Activated CD8-positive, alpha-beta memory T cell treated with anti-CD3 and anti-CD28 coated beads for 24 hours (primary cell): Measurements from ENCODE around the gene ARHGAP29.
"Not testable (repeated sequence)": the region's sequence is repeated elsewhere in the genome, so short reads cannot be mapped to it uniquely, and the experiment has no call there.

Experiments
- DNase-seq: peaks from one replicate; pipeline ENCODE4 v3.0.0-alpha.2; 2020

ARHGAP29 gene

DNA sequence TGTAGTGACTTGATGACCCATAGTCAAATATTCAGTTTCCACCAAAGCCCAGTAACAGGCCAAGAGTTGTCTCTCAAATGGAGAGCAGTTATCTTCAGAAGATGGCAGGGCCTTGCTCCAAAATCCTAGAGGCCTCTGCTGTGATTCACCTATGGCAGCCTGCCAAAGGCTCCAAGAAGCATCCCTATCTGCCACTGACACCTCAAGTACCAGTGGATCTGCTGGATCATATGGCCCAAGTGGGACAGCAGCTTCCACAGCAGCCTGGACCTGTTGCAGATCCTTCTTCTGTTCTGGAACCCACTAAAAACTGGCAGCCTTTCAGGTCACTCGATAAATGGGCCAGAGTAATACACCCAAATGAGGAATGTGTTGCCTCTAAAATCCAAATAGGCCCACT is 73.3 kb downstream of the ARHGAP29 start:
- not testable (repeated sequence) for DNase-seq

DNA sequence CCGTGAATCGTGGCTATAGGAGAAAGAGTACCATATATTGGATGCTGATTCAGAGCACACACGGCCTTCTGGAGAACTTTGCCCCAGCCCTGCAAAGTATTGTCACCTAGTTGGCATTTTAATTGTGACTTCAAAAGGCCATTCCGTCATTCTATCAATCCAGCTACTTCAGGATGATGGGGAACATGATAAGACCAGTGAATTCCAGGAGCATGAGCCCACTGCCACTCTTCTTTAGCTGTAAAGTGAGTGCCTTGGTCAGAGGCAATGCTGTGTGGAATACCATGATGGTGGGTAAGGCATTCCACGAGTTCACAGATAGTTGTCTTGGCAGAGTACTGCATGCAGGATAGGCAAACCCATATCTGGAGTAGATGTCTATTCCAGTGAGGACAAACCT is 74.1 kb downstream of the ARHGAP29 start:
- not testable (repeated sequence) for DNase-seq

DNA sequence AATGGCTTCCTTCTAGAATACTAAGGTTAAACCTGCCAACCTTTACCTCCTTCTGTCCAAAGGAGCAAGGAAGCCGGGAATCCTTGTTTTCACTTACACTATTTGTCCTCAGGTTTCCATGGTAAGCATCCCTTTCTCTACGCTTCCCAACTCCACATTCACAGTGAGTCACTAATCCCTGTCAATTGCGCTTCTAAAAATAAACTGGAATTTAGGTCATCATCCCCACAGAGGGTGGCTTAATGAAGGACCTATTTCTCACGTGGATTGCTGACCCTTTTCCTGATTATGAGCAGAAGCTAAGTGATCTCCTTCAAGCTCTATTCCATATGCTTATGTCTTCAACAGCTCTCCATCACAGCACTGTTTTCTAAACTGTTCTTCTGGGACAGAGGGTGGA is 76.6 kb downstream of the ARHGAP29 start:
- DNase-seq = no peak

DNA sequence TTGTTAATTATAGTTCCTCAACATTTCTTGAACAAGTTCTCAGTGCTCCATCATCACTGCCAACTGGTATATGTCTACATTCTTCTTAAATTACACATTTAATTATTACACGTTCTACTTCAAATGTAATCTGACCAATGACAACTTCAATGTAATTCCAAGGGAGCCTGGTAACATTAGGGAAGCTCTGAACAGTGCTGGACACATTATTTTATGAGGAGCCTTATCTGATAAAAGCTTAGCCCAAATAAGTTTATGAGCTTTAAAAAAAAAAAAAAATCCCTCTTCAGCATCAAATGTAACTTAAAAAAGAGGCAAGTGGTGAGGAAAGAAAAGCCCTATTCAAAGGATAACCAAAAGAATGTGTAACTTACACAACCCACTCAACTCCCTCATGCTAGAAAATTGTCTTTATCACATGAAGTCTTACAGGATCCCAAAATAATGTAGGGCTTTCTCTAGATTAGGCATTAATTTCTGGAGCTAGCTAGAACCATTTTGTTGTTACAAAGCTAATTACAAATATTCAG is 81.2 kb downstream of the ARHGAP29 start:
- DNase-seq = no peak

DNA sequence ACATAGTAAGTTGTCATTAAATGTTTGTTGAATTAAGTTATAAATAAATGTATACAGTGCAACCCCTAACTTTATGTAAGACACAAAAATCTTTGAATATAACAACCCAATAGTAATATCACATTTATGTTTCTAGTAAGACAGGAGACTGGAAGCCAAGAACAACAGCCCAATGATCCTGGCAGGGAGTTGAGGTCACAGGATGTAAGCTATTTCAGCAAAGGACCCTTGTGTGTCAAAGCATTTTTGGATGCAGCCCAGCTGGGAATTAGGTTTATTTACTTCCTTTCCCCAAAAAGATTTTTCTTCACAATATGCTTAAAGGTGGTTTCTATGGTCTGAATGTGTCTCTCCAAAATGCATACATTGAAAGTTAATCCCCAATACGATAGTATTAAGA is 82.4 kb downstream of the ARHGAP29 start:
- DNase-seq = no peak

GRCh38 chr1:94153133-94153532 is 84.3 kb downstream of the ARHGAP29 start:
- no peak for DNase-seq

DNA sequence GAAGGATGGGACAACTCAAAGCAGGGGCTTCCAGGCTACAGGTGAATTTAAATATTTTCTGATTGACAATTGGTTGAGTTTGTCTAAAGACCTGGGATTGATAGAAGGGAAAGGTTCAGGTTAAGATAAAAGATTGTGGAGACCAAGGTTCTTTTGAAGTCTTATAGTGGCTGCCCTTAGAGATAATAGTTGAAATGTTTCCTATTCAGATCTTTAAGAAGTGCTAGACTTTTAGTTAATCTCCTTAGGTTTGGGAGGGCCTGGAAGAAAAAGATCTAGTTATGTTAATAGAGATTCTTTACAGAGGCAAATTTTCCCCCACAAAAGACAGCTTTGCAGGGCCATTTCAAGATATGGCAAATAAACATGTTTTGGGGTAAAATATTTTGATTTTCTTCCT is 88.2 kb downstream of the ARHGAP29 start:
- DNase-seq = not testable (repeated sequence)

GRCh38 chr1:94146273-94146672 is 91.1 kb downstream of the ARHGAP29 start:
- no peak for DNase-seq

DNA sequence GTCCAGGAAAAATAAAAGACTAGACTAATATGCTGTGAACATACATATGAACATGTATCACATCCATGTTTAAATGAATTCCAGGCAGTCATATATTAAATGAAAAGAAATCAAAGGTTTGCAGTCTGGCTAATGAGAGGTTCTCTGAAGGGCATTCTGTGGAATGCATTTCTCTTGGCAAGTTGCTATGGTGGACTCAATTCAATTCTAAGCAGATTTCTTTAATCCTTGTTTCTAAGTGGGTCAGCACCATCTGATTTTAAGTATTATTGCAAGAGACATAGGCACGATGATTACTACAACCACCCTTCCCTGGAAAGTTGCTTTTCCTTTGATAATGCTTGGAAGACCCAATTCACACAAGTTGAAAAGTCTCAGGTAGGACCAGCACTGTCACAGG is 92.5 kb downstream of the ARHGAP29 start:
- no peak for DNase-seq

- DNase-seq = no peak
These were observed 93.6 kb downstream of the ARHGAP29 start for GRCh38 chr1:94143809-94144176.

DNA sequence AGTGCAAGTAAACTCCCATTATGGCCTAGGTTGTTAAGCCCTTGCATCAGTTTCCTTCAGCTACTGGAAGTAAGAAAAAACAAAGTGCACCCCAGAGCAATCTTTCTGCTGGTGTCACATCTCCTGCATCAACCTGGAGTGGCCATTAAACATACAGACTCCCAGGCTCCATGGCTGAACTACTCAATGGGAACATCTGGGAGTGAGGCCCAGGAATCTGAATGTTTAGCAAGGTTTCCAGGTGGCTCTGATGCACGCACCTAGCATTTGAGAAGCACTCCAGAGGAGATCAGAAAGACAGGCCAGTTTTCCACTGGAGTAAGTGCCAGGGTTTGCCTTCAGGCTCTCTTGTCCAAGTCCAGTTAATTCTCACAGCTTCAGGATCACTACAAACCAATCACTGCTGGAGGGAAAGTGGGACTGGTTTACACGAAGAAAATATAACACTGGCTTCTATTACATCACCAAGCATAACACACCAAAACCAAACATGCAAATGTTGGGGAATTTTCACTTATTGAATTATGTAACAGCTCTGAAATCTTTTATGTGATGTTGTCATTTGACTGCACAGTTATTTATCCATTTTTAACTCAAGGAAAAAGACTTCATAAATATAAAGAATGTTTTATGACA is 94.1 kb downstream of the ARHGAP29 start:
- no peak for DNase-seq

- DNase-seq = no peak
These were observed 94.8 kb downstream of the ARHGAP29 start for GRCh38 chr1:94142583-94142982.

GRCh38 chr1:94142022-94142421 is 95.4 kb downstream of the ARHGAP29 start:
- no peak for DNase-seq

DNA sequence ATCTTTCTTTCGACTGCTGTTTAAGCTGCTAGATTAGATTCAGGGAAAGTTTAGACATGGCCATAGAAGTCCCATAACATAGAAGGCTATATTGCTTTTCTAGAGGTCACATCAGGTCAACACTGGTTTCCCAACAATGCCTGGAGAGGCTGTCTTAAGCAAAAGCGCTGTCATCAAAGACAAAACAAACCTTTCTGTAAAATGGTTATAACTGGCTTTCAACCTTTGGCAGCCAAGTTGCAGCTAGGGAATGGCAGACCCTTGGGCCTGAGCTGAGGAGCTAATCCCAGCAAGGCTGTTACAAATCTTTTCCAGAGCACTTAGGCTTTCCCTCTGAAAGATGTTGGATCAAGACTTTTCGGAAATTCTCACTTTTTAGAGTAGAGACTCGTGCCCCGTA is 105.3 kb downstream of the ARHGAP29 start:
- no peak for DNase-seq

- DNase-seq = no peak
These were observed 106.4 kb downstream of the ARHGAP29 start for GRCh38 chr1:94130851-94131595.

DNA sequence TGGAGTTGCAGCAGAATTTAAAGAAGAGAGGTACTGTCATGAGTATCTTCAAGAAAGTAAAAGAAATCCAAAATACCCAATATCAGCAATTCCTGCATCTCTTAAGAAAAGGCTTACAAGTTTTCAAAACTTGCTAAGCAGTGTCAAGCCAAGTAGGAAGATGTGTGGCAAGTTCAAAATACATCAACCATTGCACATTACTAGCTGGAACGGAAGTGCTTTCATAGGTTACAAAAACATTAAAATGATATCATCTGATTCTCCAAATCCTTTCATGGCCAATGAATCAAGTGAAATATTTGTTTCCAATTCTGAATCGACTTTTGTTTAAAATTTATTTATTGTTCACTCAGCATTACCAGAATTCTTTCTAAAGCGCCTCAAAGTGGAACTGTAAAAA is 110.7 kb downstream of the ARHGAP29 start:
- no peak for DNase-seq

GRCh38 chr1:94125551-94126514 is 111.6 kb downstream of the ARHGAP29 start:
- DNase-seq = no peak

DNA sequence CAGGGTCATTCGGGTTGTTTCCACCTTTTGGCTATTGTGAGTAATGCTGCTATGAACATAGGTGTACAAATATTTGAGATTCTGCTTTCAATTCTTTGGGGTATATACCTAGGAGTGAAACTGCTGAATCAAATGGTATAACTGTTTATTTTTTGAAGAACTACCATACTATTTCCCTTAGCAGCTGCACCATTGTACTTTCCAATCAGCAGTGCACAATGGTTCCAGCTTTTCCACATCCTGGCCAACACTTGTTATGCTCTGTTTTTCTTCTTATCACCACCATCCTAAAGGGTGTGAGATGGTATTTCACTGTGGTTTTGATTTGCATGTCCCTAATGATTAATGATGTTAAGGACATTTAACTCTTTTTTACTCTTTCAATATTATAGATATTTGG is 112.8 kb downstream of the ARHGAP29 start:
- DNase-seq = no peak

GRCh38 chr1:94122201-94122970 is 115.0 kb downstream of the ARHGAP29 start:
- no peak for DNase-seq
